Vagina (tissue), 2 donors: Measurements from ENCODE around the gene PPP2CA. TPM values are rescaled to one million over a fixed set of nuclear protein-coding genes. Genes with fewer than 3 reads are reported as not detected.
"Not testable (repeated sequence)": the region's sequence is repeated elsewhere in the genome, so short reads cannot be mapped to it uniquely, and the experiment has no call there.

ENCODE experiments used
- DNase-seq, 2 donors: peaks; one replicate each; pipeline ENCODE4 v3.0.0-alpha.2; 2017; ENCODE audit errors: extremely low spot score in 2 of 2
- H3K27ac ChIP-seq: fragments of 200-600 bp; sonication (generic); one replicate; pipeline ENCODE4 v1.5.1; 2019
- H3K27me3 ChIP-seq: fragments of 200-600 bp; sonication (generic); one replicate; pipeline ENCODE4 v1.5.1; 2019
- H3K36me3 ChIP-seq, 2 donors: fragments of 200-600 bp; sonication (generic); one replicate each; pipeline ENCODE4 v1.5.1; 2017 to 2019
- H3K4me1 ChIP-seq: fragments of 200-600 bp; sonication (generic); one replicate; pipeline ENCODE4 v1.5.1; 2019
- H3K4me3 ChIP-seq, 2 donors: fragments of 200-600 bp; sonication (generic); 1 replicate in 1 of 2; 2 replicates in 1 of 2; pipeline ENCODE4 v1.5.1; 2016 to 2019
- H3K9me3 ChIP-seq: fragments of 200-600 bp; sonication (generic); one replicate; pipeline ENCODE4 v1.5.1; 2019
- POLR2A ChIP-seq, 2 donors: fragments of 450-650 bp; IDR thresholded peaks; one replicate each; pipeline ENCODE4 v1.6.1; 2017; ENCODE audit warnings: antibody characterized with exemption in 2 of 2, mild to moderate bottlenecking in 2 of 2, moderate library complexity in 2 of 2
- POLR2AphosphoS5 ChIP-seq, 2 donors: sonication (generic); formaldehyde crosslinking; IDR thresholded peaks; one replicate each; pipeline ENCODE4 v1.9.0; 2017; ENCODE audit warnings: antibody characterized with exemption in 2 of 2, mild to moderate bottlenecking in 2 of 2, low read depth in 1 of 2; ENCODE audit not compliant: insufficient read depth in 1 of 2
- intact Hi-C: fragments of 100-400 bp; cut with DNase I; formaldehyde crosslinking; loops from one replicate; pipeline ENCODE4 v1.15.1; 2023
- total RNA-seq: library from RNA; depleted of rRNA; stranded (reverse); fragments of >200 nt; gene quantifications from one replicate; pipeline ENCODE4 v1.2.3, GENCODE V29; 2016
- TF ChIP-seq, protein P1 (sequence below), 3 experiments: fragments of 450-650 bp in 2 of 3; fragments of 200-600 bp in 1 of 3; sonication (generic) in 1 of 3; IDR thresholded peaks; one replicate each; pipeline ENCODE4 v1.5.1; 2017 to 2019; ENCODE audit warnings: antibody characterized with exemption in 3 of 3, mild to moderate bottlenecking in 2 of 3, moderate library complexity in 2 of 3

The PPP2CA gene
- total RNA-seq, 1 donor from 2014 or later: 56.2 TPM

DNA sequence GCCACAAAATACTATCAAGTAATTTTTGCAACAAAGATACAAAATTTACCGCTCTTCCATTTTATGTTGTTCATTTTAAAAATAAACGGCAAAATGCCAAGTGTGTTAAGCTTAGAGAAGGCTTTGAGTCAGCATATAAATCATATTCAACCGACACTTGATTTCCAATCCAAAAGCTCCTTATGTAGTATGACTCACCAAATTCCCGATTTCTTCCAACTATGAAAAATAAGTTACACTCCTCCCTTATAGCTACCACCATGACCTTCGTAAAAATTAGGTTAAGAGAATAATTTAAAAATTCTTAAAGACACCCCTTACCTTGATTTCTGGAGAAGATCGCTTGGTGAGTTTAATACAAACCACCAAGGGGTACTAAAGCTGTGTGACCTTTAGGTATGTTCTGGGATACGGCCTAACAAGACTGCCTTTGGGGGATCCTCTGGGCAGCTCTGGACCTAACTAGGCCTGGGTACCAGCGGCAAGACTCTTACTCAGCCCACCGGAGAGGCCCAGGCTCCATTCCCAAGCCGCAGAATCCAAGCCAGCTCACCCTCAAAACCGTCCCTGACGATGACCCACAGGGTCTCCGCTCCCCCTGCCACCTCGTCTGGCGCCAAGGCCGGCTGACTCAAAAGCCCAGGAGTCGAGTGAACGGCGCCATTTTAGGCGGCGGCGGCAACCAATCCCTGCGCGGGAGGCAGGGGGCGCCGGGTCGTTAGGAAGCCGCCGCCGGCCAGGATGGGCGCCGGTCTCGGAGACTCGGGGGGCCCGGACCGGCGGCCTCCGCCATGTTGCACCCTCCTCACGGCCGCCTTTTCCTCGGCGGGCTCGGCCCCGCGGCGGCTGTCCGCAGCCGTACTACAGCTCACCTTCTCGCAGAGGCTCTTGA lies 739 bp downstream of the PPP2CA start:
- Histone ChIP-seq H3K4me1 (peaks cover 56% of the 10 kb centered on the region), H3K9me3 (no peaks in the 10 kb centered on the region), H3K4me3 (peak overlapping the region; percentile 84 to 97), H3K27ac (peak overlapping the region; percentile 100), H3K27me3 (no peaks in the 10 kb centered on the region), H3K36me3 (no peaks in the 10 kb centered on the region)
- DNase-seq: no peak
- no peak for TF ChIP-seq POLR2AphosphoS5 (IDR thresholded peaks at IDR 0.05; ENCODE audit: insufficient read depth in 1 of 2, low read depth in 1 of 2)
- TF ChIP-seq POLR2A (IDR thresholded peaks at IDR 0.05): no peak
- TF ChIP-seq, protein P1, sequence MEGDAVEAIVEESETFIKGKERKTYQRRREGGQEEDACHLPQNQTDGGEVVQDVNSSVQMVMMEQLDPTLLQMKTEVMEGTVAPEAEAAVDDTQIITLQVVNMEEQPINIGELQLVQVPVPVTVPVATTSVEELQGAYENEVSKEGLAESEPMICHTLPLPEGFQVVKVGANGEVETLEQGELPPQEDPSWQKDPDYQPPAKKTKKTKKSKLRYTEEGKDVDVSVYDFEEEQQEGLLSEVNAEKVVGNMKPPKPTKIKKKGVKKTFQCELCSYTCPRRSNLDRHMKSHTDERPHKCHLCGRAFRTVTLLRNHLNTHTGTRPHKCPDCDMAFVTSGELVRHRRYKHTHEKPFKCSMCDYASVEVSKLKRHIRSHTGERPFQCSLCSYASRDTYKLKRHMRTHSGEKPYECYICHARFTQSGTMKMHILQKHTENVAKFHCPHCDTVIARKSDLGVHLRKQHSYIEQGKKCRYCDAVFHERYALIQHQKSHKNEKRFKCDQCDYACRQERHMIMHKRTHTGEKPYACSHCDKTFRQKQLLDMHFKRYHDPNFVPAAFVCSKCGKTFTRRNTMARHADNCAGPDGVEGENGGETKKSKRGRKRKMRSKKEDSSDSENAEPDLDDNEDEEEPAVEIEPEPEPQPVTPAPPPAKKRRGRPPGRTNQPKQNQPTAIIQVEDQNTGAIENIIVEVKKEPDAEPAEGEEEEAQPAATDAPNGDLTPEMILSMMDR (IDR thresholded peaks at IDR 0.05): no peak
- intact Hi-C loops: loop anchor here (1.0 kb wide), 1 partner anchor 48 kb away; no protein-coding TSS in a partner anchor

DNA sequence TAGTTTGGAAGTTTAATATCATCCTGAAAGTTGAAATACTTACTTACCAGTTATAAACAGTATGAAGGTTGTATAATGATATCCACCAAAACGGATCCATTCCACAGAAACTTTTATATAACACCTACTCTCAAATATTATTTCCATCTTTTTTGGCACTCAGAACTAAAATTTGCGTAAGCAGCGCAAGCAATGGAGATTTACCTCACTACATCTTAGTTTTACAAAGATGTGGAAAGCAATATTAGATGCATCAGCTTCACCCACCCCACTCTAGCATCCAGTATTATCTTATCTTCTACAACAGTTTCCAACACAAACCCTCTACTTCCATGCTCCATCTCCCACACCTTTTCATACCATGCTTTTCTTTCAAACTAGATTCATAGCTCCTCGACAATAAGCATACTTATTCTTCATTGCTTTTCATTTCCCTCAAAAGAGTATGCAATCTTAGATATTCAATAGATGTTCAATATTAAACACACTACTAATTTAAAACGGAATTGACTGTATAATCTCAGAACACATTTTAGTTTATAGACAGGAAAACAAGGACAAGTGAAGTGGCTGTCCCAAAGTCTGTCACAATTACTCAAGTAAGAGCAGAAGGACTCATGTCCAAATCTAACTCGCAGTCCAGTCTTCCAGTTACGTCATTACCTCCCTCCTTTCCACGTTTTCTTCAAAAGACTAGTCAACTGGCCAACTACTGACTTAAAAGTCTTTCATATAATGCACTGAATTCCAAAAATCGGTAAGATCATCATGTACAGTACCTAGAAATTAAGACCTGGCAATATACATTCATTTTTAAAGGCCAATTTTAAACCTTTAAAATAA lies 2.2 kb downstream of the PPP2CA start:
- Histone ChIP-seq H3K9me3 (no peaks in the 10 kb centered on the region), H3K4me3 (peak overlapping the region; percentile 84 to 97), H3K27me3 (no peaks in the 10 kb centered on the region), H3K4me1 (peaks cover 71% of the 10 kb centered on the region), H3K27ac (peak overlapping the region; percentile 100), H3K36me3 (no peaks in the 10 kb centered on the region)
- TF ChIP-seq POLR2AphosphoS5 (IDR thresholded peaks at IDR 0.05; ENCODE audit: insufficient read depth in 1 of 2, low read depth in 1 of 2): no peak
- TF ChIP-seq, protein P1 (IDR thresholded peaks at IDR 0.05): no peak
- TF ChIP-seq POLR2A (IDR thresholded peaks at IDR 0.05): no peak
- intact Hi-C loops: no loop called here
- DNase-seq: no peak

DNA sequence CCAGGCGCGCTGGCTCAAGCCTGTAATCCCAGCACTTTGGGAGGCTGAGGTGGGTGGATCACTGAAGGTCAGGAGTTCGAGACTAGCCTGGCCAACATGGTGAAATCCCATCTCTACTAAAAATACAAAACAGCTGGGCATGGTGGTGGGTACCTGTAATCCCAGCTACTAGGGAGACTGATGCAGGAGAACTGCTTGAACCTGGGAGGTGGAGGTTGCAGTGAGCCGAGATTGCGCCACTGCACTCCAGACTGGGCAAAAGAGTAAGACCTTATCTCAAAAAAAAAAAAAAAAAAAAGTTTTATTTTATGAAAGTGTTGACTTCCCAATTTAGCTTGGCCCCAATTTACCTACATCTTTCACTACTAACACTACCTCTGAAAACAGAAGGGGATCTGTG lies 4.2 kb downstream of the PPP2CA start:
- H3K4me3 ChIP-seq, DNase-seq, H3K27me3 ChIP-seq, H3K9me3 ChIP-seq, H3K27ac ChIP-seq, intact Hi-C loops, H3K36me3 ChIP-seq: not testable (repeated sequence)
- H3K4me1 ChIP-seq: peaks cover 64% of the 10 kb centered on the region

DNA sequence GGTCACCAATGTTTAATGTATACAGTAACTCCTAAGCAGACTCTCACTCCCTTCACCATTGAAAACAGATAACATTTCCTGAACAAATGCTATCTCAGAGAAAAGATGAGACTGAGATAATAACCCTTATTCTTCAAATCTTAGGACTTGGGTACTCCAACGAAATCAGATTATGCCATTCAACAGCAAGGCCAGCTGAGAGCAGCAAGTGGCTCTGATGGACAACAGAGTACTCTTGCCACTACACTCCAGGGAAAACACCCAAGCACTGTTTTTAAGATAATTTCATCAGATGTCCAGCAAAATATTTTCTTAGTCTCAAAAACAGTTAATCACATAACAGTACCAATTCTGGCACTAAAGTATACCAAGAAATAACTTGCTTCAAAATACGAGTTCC lies 10.1 kb downstream of the PPP2CA start:
- no peak for DNase-seq
- Histone ChIP-seq H3K4me1 (peaks cover 74% of the 10 kb centered on the region), H3K36me3 (no peaks in the 10 kb centered on the region), H3K9me3 (no peaks in the 10 kb centered on the region), H3K27me3 (no peaks in the 10 kb centered on the region), H3K4me3 (no peak overlapping the region), H3K27ac (no peak overlapping the region)
- intact Hi-C loops: no loop called here
- TF ChIP-seq POLR2AphosphoS5 (IDR thresholded peaks at IDR 0.05; ENCODE audit: insufficient read depth in 1 of 2, low read depth in 1 of 2) (no peak), POLR2A (IDR thresholded peaks at IDR 0.05) (no peak)
- TF ChIP-seq, protein P1 (IDR thresholded peaks at IDR 0.05): no peak

DNA sequence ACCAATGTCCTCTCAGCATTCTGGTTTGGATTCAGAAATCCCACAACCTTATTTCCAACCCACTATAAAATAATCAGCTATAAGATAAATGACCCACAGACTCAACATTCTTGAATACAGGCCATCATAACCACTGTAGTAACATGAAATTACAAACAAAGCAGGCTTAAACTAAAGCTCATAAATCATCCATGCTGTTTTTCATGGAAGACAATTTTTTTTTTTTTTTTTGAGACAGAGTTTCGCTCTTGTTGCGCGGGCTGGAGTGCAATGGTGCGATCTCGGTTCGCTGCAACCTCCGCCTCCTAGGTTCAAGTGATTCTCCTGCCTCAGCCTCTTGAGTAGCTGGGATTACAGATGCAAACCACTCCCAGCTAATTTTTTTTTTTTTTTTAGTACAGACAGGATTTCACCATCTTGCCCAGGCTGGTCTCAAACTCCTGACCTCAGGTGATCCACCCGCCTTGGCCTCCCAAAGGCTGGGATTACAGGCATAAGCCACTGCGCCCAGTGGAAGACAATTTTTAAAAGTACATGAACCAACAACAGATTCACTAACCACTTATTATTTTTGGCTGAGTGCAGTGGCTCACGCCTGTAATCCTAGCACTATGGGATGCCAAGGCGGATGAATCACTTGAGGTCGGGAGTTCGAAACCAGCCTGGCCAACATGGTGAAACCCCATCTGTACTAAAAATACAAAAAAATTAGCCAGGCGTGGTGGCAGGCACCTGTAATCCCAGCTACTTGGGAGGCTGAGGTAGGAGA lies 14.4 kb downstream of the PPP2CA start:
- intact Hi-C loops, H3K9me3 ChIP-seq, H3K27ac ChIP-seq: not testable (repeated sequence)

More for the DNA sequence above, 14.4 kb downstream of the PPP2CA start:
- H3K36me3 ChIP-seq, H3K27me3 ChIP-seq, H3K4me3 ChIP-seq, DNase-seq: not testable (repeated sequence)
- H3K4me1 ChIP-seq: peaks cover 84% of the 10 kb centered on the region
